ENCODE measurements around the gene SIRPG.
"Not testable (repeated sequence)": the region's sequence is repeated elsewhere in the genome, so short reads cannot be mapped to it uniquely, and the experiment has no call there.

SIRPG gene

DNA sequence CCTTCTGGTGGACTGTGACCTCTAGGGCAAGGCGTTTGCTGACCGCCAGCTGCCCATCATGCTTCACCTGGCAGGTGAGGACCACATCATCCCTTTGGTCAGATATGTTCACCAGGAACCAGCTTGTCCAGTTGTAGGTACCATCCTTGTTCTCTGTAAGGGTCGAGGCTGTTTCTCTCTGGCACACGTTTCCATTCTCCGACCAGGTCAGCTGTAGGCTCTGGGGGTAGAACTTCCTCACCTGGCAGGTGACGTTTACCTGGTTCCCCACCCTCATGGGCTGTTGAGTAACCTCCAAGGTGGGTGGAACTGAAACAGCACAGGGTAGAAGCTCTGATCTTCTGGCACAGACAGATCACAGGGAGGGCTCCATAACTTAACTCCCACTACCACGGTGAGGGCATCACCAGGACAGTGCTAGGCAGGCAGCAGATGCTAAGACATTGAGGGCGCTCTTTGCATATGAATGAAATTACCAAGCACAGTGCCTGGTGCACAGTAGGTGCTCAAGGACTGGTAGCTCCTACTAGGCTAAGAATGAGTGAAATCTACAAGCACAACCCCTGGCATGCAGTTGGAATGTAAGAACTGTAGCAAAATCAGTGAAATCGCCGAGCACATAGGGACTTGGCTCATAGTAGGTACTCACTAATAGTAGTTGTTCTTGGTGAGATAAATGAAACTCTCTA lies 22.1 kb downstream of the SIRPG start:
- DNase-seq (ENCODE audit: low read depth): no peak

DNA sequence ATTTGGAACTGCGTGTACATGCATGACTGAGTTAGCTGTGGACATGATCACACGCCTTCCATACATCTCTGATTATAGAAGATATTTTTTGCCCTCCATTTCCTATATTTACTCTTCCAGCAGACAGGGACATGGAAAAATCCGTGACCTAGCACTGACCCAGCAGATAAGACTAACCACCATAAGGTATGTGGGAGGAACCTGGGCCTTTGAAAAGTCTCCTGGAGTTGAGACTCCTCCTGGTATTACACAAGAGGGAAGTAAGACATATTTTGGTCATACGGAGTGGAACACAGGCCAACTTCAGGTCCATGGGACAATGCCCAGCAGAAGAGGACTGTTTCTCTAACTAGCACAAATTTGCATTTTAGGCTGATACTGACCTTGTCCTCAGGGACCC lies 24.0 kb downstream of the SIRPG start:
- DNase-seq (ENCODE audit: low read depth): no peak

DNA sequence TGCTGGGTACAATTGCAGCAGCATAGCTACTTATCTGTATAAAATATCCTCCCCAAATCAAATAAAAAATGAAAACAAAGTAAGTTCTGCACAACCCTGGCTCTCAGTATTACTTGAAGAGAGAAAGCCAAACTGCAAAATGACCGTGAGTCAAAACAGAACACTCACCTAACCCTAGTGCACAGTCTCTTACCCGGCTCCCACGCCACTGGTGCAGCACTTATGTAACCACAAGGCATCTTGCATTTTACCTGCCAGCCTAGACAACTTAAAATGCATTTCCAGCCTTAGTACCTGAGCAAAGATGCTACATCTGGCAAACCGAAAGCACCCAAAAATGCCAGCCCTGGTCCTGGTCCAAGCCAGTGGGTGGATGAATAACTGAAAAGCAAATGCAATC lies 25.4 kb downstream of the SIRPG start:
- no peak for DNase-seq (ENCODE audit: low read depth)

DNA sequence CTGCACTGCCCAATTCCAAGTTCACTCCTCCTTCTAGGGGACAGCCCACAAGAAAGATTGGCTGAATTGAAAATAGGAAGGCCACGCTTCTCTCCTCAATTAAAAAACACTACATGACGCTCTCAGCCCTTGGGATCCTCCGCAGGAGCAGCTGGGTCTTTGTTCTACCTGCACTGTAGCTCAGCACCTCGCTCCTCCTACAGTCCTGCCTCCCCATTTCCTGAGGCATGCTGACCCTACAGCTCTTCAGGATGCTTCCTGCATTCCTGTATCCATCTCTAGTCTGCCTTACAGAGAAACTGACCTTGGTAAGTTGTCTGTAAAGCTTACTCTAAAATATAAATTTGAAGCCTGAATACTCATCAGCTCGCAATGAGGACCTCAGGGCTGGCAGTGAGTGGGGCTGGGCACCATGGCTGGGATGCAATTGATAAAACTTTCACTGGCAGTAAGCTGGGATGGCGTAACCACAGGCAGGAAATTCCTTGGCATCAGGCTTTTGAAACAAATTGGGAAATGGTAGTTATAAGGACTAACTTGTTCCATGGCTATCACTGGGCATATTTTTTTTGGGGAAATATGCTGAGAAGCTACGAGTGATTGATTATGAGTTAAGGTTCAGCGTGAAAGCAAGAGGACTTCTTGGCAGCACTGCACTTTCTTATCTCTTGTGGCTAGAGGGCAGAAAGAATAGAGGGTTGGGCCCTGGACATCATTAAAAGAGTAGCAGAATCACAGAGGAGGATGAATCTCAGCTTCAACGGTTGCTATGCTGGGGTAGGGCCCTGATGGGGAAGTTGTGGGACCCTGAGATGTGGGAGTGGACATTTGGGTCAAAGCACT lies 26.0 kb downstream of the SIRPG start:
- DNase-seq (ENCODE audit: low read depth): no peak

DNA sequence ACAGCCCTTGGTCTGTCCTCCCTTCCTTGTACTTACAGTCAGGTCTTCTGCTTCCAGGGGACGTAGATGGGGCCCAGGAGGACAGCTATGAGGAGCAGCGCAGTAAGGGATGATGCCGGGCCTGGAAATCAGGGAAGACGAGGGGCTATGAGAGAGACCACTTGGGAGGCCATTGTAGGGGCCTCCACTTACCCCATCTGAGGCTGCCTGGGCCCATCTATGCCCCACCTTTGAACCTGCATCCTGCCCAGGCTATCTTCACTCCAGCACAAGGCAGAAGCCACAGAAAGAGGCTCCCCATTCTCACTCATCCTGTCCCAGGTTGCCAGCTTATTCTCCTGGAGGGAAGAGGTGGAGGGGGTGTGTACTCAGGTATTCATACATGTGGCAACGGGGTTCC lies 27.4 kb downstream of the SIRPG start:
- no peak for DNase-seq (ENCODE audit: low read depth)

DNA sequence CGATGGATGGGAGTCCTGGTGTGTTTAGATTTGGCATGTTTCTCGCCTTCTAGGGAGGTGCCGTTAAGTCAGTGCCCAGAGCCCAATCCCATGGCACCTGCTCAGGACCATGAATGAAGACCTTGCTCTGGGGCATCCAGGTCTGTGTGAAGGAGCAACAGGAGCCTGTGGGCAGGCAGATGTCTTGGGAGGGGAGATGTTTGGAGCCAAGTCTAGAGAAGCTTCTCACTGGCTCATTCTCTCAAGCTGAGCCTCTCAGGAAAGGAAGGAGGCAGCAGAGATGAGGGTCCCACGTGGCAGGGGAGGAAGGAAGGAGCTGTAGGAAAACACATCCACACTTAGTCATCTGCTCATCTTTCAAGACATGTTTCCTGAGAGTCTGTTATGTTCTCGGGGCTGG lies 28.3 kb downstream of the SIRPG start:
- DNase-seq (ENCODE audit: low read depth): no peak

DNA sequence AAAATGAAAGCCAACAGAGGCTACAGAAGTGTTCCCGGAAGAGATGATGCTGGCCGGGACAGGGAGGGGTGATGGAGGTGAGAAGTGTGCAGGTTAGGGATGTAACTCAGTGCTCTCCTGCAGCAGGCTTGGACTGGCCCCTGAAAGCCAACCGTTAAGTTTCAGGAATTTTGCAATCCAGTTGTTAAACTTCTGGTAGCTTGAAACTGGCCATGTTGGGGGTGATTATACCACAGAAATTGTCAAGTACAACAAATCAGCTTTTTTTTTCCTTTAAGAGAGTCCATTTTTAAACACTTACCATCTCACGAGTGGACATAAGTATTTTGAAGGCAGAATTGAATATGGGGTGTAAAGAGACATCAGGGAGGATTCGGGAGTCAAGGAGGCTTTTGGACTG lies 29.0 kb downstream of the SIRPG start:
- DNase-seq (ENCODE audit: low read depth): no peak

DNA sequence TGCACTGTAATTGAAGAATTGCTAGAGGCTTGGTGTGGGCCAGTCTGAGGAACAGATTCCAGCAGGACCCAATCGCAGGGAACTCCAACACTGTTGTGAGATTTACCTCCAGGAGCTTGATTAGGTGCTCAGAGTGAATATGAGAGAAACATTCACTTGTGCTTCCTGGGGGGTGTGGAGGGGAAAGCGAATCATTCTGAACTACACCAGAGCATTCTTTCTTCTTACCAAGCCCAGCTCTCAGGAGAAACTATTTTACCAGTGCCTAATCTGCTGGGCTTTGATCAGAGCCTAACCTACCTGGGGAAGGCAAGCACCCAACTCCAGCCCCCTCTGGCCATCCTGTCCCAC lies 30.4 kb downstream of the SIRPG start:
- no peak for DNase-seq (ENCODE audit: low read depth)

DNA sequence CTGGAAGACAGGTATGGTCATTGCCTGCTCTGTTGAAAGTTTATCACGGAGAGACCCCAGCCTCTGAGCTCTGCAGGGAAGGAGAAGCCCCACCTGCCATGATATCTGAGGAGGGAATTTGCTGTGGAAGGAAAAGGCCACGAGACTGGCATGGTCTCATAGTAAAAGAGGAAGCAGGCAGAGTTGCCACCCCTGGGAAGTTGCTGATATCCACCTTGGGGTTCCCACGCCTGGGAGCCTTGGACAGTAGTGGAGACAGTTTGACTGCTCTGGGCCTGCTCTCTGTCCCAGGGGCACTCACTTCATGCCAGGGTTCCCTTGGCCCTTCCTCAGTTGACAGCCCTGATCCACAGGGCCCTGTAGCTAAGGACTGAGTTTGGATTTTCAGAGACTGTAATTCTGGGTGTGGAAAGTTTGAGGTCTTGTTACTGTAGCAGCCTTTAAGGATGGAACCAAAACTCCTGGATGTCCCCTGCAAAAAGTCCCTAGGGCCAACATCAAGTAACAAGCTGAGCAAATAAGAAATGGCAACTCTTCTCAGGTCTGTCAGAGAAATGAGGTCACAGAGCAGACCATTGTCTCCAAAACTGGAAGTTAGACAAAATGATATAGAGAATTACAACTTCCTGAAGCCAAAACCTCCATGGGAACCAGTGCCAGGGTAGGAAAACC lies 30.9 kb downstream of the SIRPG start:
- DNase-seq (ENCODE audit: low read depth): no peak

DNA sequence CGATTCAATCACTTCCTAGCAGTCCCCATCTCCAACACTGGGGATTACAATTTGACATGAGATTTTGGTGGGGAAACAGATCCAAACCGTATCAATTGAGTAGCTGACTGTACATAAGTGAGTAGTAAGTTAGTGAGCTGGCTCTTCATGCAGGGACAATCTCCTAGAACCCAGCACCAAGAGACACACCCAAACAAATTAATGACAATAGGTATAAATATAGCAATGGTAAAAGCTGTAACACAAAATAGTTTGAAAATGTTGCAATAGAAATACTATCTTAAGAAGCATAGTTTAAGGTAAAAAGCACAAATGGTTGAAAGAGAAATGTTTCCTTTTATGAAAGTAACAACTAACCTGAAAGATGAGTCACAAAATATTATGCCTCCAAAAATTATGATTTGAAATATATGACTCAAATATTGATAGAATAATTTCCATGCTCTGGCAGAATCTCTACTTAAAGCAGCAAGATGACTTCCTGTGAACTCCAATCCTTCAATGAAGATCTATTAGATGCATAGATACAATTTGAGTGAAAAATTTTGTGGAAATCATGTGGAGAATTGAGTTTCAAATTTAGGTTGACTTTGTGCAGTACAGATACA lies 32.4 kb downstream of the SIRPG start:
- DNase-seq (ENCODE audit: low read depth): no peak

DNA sequence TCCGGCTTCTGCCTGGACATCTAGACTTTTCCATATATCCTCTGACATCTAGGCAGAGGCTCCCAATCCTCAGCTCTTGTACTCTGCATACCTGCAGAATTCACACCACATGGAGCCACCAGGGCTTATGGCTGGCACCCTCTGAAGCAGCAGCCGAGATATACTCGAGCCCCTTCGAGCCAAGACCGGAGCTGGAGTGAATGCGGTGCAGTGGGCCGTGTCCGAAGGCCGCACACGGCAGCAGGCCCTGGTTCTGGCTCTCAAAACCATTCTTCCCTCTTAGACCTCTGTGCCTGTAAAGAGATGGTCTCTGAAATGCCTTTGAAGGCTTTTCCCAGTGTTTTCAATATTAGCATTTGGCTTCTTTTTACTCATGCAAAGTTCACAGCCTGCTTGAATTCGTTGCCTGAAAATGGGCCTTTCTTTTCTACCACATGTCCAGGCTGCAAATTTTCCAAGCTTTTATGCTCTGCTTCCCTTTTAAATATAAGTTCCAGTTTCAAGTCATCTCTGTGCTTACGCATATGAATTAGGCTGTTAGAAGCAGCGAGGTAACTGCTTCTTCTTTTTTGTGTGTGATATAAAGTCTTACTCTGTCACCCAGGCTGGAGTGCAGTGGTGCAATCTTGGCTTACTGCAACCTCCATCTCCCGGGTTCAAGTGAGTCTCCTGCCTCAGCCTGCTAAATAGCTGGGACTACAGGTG lies 33.9 kb downstream of the SIRPG start:
- DNase-seq (ENCODE audit: low read depth): no peak

DNA sequence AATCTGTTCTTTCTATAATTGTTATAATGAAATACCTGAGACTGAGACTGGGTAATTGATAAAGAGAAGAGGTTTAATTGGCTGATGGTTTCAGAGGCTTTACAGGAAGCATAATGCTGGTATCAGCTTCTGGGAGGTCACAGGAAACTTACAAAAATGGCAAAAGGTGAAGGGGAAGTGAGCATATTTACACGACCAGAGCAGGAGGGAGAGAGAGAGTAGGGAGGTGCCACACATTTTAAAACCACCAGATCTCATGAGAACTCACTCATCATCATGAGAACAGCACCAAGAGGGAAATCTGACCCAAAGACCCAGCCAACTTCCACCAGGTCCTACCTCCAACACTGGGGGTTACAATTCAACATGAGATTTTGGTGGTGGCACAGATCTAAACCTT lies 35.1 kb downstream of the SIRPG start:
- DNase-seq (ENCODE audit: low read depth): no peak

DNA sequence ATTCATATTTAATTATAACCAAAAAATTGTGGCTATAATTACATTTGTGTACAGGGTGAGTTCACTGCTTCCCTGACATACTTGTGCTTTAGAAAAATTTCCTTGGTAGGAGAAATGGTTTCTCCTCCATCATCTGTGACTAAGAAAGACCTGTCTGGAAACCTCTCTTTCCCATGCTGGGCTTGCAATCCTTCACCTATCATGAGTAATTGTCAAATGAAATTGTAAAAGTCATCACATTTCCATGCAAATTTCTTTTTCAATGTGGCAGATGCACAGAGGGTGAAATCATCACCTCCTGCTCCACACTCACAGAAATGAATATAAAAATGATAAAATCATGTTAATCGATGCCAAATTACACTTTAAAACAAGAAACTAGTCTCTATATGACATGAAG lies 36.3 kb downstream of the SIRPG start:
- no peak for DNase-seq (ENCODE audit: low read depth)

DNA sequence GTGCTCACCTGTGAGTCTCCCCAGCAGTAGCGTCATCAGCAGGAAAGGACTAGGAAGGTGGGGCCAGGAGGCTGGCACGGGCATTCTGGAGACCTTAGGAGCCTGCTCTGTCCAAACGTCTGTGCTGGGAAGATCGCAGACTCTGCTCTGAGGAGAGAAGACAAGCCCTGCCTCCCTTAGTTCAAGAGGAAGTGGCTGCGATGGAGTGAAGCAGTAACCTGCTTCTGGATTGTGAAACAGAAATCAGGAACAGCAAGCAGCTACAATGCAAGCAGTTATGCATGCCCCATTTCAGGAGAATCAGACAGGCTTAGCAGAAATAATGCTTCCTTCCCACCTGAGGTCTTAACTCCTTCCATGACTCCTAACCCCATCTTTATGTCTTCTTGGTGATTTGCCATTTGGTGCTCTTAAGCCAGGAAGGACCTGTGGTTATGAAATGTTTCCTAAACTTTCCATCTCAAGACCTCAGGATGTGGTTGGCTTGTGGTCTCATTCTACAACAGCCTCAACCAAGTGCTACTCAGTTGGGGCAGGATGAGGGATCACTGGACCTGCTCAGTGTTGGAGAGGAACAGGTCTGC lies 37.6 kb downstream of the SIRPG start, which contains the start of gene SIRPB1:
Gene SIRPB1 (minus strand): TSS at position 149 of the 584 bp plus-strand sequence. CDS start 65 bp downstream, at position 84.
- no peak for DNase-seq (ENCODE audit: low read depth)

DNA sequence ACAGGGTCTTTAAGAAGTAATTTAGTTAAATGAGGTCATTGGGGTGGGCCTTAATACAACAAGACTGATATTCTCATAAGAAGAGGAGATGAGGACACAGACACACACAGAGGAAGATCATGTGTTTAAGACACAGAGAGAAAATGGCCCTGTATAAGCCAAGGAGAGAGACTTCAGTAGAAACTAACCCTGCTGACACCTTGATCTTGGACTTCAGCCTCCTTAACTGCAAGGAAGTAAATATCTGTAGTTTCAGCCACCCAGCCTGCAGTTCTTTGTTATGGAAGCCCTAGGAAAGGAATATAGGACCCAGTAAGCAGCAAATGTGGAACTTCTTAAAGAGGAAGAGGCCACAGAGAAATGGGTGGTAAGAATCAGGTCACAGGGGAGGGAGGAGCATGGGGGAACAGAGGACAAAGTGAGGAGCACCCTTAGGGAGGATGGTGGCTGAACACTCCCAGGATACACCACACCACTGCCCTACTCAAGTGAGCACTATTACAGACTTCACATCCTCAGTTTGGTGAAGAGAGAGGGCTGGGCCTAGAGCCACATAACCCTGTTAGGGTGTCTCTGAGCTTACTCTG lies 38.5 kb downstream of the SIRPG start:
- no peak for DNase-seq (ENCODE audit: low read depth)

DNA sequence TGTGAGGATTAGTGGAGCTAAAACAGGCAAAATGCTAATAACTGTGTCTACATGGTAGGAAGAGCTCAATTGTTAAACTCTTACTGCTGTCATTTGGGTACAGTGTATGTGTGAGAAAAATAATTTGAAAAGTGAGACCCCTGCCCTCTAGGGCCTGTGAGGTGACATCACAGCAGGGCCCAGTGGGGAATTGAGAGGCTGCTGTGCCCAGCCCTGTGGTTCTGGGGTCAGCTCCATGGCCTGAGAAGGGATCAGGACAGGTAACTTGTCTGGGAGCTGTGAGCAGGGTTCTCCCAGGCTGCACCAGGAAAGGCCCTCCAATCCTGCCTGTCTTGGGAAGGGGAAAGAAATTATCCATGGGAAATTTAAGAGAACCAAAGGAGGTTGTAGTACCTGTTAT lies 39.1 kb downstream of the SIRPG start:
- no peak for DNase-seq (ENCODE audit: low read depth)

DNA sequence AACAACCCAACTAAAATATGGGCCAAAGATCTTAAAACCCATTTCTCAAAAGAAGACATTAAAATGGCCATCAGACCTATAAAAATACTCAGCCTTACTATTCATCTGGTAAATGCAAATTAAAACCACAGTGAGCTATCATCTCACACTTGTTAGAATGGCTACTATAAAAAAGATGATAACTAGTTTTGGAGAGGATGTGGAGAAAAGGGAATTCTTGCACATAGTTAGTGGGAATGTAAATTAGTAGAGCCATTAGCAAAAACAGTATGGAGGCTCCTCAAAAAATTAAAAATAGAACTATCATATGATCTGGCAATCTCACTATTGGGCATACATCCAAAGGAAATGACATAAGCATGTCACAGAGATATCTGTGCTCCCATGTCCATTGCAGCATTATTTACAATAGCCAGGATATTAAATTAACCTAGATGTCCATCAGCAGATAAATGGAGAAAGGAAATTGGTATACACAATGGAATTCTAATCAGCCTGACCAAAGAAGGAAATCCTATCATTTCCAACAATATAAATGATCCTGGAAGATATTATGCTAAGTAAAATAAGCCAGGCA lies 40.6 kb downstream of the SIRPG start:
- DNase-seq (ENCODE audit: low read depth): no peak

DNA sequence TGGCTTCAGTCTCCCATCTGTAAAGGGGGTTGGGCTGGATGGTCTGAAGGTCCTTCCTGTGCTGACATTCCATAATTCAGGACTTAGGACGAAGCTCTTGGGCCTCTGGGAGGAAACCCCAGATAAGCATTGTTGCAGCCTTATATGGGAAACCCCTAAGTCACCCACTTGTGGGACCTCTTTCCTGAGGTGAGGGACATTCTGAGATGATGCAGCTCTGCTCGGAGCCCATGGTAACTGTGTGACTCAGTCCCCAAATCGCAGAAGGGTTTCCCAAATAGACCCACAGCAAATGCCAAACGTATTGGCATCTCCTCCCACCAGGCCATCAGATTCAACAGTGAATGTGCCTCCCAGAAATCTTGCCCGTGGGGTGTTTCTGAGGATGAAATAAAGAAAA lies 47.2 kb downstream of the SIRPG start:
- not testable (repeated sequence) for DNase-seq (ENCODE audit: low read depth)

DNA sequence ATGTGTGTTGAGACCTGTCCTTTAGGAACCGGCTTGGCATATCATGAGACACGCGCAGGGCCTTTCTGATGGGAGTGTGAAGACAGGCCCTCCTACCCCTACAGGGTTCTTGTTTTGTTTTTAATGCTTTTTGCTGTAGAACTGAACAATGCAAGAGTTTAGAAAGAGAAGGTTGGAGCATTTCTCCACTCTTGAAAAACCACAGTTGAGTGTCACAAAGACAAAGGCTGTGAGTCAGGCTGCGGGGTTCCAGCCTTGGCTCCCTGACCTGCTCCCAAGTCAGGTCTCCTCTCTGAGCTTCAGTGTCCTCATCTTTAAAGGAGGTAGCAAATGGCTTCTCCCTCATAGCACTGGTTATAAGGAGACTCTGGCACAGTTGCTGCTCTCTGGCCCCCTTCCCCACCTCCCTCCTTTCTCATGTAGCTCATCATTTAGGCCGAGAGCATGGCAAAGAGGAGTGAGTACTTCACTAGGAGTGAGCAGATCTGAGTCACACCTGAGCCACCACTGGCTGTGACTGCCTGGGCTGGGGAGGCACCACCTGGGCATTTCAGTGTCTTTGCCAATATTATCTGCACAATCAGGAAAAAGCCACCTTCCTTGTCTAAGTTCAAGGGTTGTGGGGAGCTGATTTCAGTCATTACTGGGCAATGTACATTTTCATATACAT lies 48.8 kb downstream of the SIRPG start:
- not testable (repeated sequence) for DNase-seq (ENCODE audit: low read depth)

DNA sequence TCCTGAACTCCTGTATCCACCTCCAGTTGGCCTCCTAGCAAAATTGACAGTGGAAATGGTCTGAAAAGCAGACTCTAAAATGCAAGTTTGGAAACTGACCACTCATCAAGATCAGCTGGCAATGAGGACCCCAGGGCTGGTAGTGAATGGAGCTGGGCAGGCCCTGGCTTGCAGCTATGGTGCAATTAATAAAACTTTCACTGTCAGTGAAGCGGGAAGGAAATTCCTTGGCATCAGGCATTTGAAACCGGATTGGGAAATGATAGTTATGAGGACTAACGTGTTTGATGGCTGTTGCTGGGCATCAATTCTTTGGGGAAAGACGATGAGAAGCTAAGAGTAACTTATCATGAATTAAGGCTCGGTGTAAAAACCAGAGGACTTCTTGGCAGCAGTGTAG lies 56.8 kb downstream of the SIRPG start:
- no peak for DNase-seq (ENCODE audit: low read depth)

Data from activated T-cell treated with anti-CD3 and anti-CD28 coated beads for 24 hours (primary cell).